ENCODE measurements around the gene EPS8.

The EPS8 gene

DNA sequence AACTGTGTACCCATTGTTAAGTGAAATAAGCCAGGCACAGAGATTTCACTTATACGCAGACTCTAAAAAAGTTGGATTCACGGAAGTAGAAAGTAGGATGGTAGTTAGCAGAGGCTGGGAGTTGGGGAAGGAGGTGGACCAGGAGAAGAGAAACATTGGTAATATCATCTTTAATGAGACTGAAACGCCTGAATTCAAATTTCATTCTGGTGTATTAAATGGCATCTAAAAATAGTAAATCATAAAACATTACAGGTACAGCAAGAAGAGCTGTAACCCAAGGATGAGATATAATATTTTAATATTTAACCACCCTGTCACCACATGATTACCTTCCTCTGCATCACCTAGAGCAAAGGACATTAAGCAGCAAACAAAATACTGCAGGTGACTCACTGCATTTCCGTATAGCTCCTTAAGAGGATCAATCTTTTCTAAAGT lies 99.4 kb downstream of the EPS8 start:
- TF ChIP-seq ZNF274 (IDR thresholded peaks at IDR 0.05; ENCODE audit: low read depth, low read length): no peak
- no peak overlapping the region for H3K4me3 ChIP-seq (ENCODE audit: low read length)

DNA sequence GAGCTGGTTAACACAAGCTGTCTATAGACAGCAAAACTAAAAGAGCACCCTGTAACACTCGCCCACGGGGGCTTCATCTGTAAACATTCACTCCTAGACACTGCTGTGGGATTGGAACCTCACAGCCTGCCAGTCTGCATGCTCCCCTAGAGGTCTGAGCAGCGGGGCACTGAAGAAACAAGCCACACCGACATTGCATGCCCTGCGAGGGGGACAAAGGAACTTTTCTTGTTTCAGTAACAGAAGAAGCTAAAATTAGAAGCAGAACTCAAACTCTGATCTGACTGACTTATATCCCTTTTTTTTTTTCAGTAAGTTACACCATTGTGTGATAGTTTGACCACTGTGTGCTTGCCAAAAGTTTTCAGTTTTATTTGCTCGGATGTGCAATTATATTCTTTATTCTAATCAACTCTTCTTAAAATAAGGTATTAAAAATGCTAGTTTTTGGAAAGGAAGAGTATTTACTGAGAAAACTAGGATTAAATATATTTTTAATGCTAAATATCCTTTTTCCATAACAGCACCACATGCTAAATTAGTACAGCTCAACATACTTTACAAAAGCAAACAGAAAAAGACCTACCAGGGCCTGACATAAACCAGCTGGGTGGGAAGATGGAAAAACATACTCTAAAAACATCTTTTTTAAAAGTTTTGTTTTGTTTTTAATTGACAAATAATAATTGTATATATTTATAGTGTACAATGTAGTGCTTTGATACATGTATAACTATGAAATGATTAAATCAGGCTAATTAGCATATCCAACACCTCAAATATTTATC lies 100.2 kb downstream of the EPS8 start:
- no peak overlapping the region for H3K4me3 ChIP-seq (ENCODE audit: low read length)
- no peak for TF ChIP-seq ZNF274 (IDR thresholded peaks at IDR 0.05; ENCODE audit: low read depth, low read length)

DNA sequence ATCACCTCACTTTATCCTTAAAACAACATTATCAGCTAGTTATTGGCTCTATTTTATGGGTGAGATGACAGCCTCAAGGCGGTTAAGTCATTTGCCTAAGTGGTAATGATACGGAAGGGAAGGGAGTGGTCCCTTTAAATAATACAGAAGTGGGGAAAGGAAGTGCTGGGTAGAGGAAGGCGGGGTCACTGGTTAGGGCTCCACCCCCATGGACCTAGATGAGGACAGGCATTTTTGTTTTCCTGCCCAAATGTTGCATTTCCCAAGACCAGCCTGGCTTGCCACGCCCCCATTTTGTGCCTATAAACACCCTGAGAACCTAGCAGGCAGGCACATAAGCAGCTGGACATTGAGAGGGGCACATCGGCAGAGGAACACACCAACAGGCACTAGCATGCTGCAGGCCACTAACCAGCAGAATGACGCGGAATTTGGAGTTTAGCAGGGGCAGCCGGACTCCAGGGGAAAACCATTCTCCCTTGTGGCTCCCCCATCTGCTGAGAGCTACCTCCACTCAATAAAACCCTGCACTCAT lies 100.9 kb downstream of the EPS8 start:
- H3K4me3 ChIP-seq (ENCODE audit: low read length): no peak overlapping the region
- TF ChIP-seq ZNF274 (IDR thresholded peaks at IDR 0.05; ENCODE audit: low read depth, low read length): no peak

DNA sequence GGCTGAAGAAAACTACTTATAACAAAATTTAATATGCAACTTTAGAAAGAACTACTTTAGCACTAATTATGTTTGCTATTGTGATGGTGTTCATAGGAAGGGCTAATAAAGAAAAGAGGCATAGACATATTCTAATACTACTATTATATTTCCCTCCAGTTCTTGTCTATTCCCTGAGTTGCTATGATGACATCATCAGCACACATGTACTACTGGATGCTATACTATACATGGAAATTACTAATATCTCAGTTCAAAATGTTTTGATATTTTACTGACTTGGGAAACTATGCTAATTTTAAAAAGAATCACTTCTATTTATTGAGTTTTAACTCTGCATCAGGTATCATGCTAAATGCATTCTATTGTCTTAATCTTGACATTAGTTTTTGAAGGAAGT lies 101.6 kb downstream of the EPS8 start:
- H3K4me3 ChIP-seq (ENCODE audit: low read length): no peak overlapping the region
- TF ChIP-seq ZNF274 (IDR thresholded peaks at IDR 0.05; ENCODE audit: low read depth, low read length): no peak

DNA sequence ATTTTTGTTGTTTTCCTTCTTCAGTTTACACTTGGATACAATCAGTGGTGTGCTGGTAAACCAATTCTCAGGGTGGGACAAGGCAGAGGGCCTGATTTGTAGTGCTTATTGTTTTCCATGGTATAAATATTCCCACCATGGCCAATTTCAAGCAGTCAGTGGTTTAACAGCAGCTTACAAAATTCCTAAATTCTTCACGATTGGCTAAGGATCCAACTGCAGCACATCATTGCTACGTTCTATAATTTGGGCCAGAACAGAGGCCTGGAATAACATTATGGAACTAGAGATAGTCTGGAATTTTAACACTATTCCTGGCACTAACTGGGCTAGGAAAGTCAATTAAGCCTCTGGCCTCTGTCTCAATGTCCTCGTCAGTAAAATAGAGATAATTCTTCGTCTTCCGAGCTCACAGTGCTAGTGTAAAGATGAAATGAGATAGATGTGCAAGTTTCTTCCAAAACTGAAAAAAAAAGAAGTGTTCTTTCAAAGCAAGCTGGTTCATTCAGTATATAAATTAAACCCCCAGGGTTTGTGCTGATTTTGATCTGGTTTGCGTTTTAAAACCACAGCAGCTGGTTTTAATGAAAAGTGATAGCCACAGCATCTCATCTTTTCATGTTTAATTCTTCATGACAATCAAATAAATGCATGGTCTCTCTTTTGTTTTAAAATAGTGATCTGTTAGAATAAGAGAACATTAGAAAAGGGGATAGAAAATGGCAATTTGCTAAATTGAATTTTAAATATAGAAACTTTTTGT lies 104.1 kb downstream of the EPS8 start:
- no peak for TF ChIP-seq ZNF274 (IDR thresholded peaks at IDR 0.05; ENCODE audit: low read depth, low read length)
- H3K4me3 ChIP-seq (ENCODE audit: low read length): no peak overlapping the region

DNA sequence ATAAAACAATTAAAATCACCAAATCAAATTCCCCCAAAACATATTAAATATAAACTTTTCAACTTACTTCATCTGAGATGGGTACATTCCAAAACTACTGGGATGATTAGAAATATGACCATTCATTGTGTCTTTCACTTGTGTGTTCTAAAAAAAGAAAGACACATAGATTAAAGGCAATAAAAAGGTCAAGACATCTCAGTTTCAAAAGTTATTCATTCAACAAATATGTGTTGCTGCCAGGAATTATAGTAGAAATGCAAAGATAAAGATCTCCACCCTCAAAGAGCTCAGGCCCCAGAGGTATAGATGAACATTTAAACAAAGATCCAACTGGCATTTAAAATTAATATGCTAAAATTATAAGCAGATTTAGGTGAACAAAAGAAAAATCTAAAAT lies 106.4 kb downstream of the EPS8 start:
- no peak for TF ChIP-seq ZNF274 (IDR thresholded peaks at IDR 0.05; ENCODE audit: low read depth, low read length)
- no peak overlapping the region for H3K4me3 ChIP-seq (ENCODE audit: low read length)

DNA sequence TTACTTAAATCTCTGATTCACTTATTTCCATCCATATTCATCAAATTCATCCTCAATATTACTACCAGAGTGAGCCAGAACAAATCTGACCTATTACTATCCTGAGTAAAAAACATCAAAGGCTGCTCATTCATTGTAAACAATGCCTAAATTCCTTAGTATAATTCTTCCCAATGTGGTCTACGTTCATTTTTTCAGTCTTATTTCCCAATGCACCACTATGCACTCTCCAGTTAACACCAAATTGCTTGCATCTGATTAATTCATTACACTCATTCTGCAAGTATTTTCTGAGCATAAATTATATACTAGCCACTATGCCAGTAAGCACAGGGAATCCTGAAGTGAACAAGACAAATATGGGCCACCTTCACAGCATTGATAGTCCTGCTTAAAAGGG lies 110.0 kb downstream of the EPS8 start:
- no peak for TF ChIP-seq ZNF274 (IDR thresholded peaks at IDR 0.05; ENCODE audit: low read depth, low read length)
- H3K4me3 ChIP-seq (ENCODE audit: low read length): no peak overlapping the region

DNA sequence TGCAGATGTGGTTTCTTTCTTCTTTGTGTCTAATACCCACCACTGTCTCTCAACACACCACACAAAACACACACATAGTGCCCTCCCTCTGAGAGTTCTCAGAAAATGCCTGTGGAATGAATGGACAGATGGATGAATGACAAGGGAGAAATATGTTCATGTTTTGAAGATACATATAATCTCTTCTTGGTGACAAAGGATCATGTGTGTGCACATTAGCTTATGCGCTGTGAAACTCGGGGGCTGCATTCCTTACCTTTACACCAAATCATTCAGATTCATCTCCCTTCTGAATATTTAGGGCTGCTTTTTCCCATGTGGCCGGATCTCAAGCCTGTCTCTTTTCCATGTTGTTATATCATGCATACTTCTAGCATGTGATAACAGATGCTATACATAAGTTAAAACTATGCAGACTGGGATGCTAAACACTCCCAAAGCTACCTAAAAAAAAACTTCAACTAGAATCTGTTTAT lies 111.4 kb downstream of the EPS8 start:
- H3K4me3 ChIP-seq (ENCODE audit: low read length): no peak overlapping the region
- no peak for TF ChIP-seq ZNF274 (IDR thresholded peaks at IDR 0.05; ENCODE audit: low read depth, low read length)

DNA sequence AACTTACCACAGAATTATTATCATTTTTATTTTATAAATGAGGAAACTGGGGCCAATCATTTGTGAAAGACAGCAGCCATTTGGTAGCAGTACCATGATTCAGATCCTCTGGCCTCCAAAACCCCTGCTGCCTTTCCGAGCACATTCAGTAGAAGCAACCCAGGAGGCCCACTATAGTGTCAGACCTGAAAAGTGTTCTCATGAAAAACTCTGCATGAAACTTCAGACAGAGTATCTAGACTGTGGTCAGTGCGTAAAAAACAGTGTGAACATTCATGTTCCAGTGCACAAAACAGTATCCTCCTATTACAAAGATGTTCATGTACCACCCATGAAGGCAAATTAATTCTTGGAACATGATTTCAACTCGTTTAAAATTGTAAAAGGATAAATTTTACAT lies 112.0 kb downstream of the EPS8 start:
- H3K4me3 ChIP-seq (ENCODE audit: low read length): no peak overlapping the region
- TF ChIP-seq ZNF274 (IDR thresholded peaks at IDR 0.05; ENCODE audit: low read depth, low read length): no peak

DNA sequence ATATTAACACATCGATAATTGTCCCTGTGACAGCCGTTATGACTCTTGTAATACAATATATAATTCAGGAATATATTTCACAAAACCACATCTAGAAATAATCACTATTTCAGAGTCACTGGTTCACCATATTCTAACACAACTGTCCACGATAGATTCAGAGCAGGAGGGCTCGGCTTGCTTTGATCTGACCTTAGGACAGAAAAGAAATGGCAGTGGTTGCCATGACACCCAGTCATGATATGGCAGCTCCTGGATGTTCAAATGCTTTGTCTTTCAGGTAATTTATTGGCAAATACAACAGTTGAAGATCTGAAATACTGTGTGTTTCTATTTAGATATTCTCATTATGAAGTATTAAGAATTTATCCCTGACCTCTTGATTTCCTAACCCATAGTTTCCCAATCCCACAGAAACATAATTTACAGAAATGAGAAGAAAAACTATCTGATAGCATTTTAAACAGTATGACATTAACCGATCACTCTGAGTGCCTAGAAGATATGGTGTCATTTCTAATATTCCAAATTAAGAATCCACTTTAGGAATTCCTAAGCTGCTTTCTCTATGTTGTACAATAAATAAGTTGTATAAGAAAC lies 116.4 kb downstream of the EPS8 start:
- no peak overlapping the region for H3K4me3 ChIP-seq (ENCODE audit: low read length)
- TF ChIP-seq ZNF274 (IDR thresholded peaks at IDR 0.05; ENCODE audit: low read depth, low read length): no peak

DNA sequence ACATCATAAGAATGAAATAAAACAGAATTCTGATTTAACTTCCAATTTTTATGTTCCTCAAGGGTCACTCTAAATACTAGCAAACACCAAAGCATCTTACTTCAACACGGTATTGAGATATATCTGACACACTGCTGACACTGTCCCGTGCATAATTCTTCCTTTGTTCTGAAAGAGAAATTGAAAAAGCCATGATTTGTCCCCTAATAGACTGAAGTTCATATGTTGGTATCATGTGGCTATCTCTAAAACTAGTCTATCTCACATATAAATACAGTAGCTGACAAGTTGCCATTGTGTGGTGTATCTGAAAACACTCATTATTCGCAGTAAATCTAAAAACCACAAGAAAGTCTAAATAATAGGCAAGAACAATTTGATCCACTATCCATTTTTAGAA lies 118.4 kb downstream of the EPS8 start:
- TF ChIP-seq ZNF274 (IDR thresholded peaks at IDR 0.05; ENCODE audit: low read depth, low read length): no peak

DNA sequence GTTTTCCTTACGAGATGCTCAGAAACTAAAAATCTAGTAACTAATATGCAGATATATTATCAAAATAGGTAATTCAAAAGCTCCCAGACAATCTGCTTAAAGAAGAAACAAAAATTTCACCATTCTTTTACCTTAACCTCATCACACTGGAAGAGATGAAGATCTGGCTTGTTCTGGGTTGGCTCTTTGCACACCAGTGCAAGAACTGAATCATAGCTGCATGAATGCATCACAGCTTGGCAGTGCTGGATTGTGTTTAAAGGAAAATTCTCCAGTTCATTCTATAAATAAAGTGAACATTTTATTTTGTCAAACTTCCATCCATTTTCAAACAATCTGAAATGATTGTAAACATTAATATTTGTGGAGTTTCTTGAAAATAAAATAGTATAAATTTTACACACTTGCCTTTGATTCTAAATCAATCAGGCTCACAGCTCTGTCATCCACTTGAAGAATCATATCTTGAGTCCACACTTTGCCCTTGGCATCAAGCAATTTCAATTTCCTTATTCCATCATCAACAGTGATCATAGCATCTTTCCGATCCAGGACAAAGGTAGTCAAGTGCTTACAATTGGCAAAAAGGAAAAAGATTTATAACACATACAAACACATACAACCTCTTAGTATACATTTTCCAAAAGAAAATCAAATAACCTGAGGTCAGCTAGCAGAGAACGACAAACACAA lies 119.8 kb downstream of the EPS8 start:
- H3K4me3 ChIP-seq (ENCODE audit: low read length): no peak overlapping the region
- TF ChIP-seq ZNF274 (IDR thresholded peaks at IDR 0.05; ENCODE audit: low read depth, low read length): no peak

More for the DNA sequence above, 118.4 kb downstream of the EPS8 start:
- no peak overlapping the region for H3K4me3 ChIP-seq (ENCODE audit: low read length)

DNA sequence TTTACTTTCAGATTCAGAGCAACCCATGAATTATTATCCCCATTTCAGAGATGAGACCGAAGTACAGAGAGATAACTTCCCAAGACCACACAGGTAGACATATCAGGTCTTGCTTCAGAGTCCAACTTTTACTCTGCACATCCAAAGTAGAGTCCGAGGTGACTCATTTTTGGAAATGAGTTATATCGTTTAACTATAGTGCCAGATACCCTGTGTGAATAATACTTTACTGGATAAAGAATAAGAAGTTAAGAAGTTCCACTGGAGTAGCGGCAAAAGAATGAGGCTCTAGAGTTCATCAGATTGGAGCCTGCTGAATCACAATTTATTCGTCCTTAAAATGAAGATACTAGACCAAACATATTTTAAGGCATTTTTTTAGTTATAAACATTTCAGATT lies 124.7 kb downstream of the EPS8 start:
- TF ChIP-seq ZNF274 (IDR thresholded peaks at IDR 0.05; ENCODE audit: low read depth, low read length): no peak
- H3K4me3 ChIP-seq (ENCODE audit: low read length): no peak overlapping the region

Data from GM08714 (cell line).